Stimulated activated CD4-positive, alpha-beta T cell treated with anti-CD3 and anti-CD28 coated beads, TNF-alpha, amount 100 ng/mL, for 1 hour (primary cell): ENCODE data around the gene RIN3.
"Not testable (repeated sequence)": the region's sequence is repeated elsewhere in the genome, so short reads cannot be mapped to it uniquely, and the experiment has no call there.

ENCODE experiments used
- DNase-seq, 3 donors: peaks; one replicate each; pipeline ENCODE4 v3.0.0-alpha.2; 2020; ENCODE audit warnings: low read depth in 3 of 3, low spot score in 1 of 3

Gene RIN3

DNA sequence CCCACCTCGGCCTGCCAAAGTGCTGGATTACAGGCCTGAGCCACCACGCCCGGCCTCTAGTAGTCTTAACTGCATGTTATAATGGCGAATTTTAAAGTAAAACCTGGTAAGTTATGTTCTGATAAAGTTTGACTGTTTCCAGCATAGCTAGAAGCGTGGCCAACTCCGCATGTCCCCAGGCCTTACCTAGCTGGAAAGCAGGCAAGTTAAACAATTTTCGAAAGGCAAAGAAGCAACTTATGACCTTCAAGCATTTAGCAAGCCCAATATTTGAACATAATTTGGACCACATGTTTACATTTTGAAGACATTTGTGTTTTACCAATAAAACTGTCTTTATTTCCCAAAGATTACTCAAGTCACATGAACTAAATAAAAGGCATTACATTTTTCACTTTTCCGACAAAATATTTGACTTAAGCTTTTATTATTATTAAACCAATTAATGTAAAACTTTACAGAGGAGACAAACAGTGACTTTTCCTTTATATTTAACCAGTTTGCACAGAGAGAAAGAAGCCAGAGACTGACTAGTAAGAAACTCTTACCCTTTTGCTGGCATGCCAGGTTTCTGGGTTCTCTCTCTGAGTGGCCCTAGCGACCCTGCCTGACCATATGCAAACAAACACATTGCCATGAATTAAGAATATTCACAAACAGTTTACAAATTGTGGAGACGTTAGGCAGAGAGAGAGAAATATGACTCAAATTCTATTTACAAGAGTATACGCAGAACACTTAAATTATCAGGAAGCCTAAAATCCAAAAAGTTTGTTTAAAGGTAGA is 106.3 kb downstream of the RIN3 start:
- no peak for DNase-seq

DNA sequence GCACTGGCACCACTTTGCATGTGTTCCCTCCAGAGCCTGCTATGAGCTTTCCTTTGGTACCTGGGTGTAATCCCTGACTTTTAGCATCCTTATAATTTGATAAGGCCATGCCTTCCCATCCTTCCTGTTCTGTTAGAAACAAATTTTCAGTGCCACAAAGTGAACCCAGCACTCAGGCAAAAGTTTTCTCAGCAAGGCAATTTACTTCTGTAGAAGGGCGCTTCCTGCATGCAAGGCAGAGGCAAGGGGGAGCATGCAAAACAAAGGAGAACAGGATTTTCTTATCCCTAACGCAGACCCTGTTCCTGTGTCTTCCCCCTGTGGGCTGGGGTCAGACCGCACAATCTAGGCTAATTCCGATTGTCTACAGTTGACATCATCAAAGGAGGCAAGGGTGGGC is 108.7 kb downstream of the RIN3 start:
- no peak for DNase-seq

DNA sequence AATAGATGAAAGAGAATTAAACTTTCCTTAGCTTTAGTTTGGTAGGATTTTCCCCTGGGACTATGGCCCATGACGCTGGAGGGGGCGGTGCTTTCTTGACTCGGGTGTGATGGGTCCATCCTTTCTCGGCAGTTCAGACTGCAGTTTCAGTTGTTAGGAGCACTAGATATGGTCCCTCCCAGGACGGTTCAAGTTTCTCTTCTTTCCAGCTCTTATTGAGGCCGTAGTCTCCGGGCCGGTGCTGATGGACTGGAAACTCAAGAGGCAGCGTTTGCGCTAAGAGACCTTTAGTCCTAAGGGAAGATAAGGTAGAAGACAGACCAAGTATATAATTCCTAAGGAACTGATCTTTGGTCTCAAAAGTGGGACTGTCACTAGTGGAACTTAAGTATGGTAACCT is 111.2 kb downstream of the RIN3 start:
- no peak for DNase-seq

DNA sequence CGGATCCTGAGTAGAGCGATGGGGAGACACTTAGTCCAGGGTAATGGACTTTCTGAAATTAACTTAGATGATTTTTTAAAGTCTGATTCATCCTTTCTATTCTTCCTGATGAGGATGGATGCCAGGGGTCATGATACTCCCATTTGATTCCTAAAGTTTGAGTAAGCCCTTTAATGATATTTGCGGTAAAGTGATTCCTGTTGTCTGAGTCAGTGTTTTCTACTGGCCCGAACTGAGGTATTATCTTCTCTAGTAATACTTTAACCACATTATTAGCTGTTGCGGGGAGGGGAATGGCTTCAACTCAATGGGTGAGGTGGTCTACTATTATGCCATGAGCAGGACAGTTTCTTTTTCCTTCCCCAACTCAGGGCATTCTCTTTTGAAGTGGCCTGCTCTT is 111.6 kb downstream of the RIN3 start:
- no peak for DNase-seq

DNA sequence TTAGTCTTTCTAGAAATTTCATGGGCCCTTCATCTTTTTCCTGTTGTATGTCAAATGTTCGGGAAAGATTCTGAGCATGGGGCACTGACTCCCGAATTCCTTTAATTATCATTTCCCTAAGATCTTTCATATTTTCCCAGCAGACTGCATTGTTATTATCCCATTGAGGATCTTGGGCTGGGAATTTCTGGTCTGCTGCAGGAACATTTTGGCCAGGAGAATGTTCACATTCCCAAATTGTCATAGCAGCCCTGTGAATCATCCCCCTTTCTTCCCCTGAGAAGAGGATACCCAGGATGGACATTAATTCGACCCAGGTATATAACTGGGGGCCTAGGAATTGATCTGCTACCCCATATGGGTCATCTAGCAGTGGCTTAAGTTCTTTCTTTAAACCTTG is 112.5 kb downstream of the RIN3 start:
- no peak for DNase-seq

DNA sequence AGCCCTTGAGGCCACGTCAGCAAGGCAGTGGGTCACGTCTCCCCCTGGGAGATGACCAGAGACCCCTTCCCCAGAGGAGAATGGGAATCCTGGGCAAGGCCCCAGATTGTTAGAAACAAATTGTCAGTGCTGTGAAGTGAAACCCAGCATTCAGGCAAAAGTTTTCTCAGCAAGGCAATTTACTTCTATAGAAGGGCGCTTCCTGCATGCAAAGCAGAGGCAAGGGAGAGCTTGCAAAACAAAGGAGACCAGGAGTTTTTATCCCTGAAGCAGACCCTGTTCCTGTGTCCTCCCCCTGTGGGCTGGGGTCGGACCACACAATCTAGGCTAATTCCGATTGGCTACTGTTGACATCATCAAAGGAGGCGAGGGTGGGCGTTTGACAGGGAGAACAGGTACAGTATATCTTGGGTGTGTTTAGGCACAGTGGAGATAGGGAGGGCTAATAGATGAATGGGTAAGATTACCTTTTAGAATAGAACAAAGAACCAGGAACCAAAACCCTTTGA is 114.2 kb downstream of the RIN3 start:
- DNase-seq, result no peak

DNA sequence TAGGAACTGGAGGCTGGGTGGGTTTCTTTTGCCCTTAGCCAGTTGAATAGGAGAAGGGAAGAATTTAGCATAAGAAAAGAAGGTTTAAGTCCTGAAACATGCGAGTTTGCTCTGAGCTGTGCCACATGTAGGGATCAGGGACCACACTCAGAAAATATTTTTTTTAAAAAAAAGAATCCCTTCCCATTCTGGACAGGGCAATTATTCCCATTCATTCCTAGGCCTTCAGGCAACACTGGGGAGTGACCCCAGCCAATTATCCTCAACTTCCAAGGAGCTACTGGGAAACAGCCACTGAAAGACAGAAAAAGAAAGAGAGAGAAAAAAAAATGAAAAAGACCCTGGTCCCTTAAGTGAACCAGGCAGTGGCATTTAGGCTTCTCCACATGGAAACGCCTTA is 115.1 kb downstream of the RIN3 start:
- no peak for DNase-seq

DNA sequence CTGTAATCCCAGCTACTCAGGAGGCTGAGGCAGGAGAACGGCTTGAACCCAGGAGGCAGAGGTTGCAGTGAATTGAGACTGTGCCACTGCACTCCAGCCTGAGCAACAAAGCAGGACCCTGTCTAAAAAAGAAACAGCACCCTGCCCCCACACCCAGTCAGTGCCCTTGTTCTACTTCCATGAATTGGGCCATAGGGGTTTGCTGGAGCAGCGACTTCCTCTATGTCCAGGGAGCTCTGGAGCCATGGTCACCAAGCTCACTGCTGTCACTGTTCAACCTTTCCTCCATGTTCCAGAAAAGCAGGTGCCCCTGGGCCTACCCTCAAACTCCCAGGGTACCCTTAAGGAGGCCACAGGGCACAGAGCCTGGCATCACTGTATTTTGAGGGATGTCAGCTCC is 116.8 kb downstream of the RIN3 start:
- DNase-seq, result no peak

DNA sequence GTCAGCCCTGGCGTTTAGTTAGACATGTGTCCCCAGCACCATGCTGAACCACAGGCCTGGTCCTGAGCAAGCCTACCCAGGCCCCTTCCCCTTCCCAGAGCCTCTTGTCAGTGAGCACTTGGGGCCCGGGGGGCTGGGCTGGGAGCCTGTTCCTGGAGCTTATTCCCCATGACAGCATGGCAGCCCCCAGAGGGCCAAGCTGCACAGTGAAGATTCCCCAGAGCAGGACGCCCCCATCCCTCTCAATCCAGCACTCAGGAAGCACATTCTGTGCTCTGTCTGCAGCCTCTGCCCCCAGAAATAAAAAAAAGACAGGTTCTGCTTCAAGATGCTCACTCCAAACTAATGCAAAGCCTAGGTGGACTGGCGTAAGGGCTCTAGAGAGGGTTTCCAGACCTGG is 117.5 kb downstream of the RIN3 start:
- no peak for DNase-seq

DNA sequence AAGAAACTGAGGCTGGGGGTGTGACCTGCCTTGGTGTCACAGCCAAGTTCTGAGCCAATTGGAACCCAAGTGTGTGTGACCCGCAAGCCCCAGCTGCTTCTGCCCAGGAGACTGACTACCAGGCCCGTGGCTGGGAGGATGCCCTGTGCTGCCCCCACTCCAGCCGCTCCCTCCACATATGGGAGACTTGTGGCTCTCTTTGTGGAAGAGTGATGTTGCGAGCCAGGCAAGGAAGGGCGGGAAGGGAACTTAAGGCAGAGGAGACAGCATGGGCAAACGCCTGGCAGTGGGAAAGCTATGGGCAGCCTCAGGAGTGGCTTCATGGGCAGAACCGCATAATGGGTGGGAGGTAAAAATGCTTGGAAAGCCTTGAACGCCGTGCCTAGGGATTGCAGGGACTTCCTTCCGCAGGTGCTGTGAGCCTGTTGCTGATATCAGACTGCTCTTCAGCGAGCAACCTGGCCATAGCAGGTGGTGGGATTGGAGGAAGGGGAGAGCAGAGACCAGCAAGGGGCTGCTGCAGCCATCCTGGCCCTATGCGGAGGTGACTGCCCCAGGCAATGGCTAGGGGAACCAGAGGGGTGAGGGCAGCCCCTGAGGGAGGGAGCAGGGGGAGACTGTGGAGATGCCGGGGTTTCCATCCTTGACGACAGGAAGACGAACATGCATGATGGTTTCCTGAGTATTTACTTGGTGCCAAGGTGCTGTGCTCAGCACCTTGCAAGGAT is 119.1 kb downstream of the RIN3 start:
- no peak for DNase-seq

DNA sequence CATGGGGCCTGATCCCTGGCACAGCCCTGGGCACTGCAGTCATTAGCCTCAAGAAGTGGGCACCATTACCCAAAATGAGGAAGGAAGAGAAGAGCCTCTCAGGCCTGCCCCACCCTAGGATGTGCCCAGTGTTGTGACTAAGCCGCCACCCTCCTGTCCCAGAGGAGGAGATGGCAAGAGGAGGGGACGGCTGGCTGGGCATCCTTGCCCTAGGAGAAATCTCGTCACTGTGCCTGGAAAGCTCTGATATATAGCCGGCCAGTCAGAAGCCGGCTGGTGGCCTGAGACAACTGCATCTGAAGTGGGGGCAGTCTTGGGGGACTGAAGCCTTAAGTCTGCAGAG is 119.7 kb downstream of the RIN3 start:
- DNase-seq, result no peak

DNA sequence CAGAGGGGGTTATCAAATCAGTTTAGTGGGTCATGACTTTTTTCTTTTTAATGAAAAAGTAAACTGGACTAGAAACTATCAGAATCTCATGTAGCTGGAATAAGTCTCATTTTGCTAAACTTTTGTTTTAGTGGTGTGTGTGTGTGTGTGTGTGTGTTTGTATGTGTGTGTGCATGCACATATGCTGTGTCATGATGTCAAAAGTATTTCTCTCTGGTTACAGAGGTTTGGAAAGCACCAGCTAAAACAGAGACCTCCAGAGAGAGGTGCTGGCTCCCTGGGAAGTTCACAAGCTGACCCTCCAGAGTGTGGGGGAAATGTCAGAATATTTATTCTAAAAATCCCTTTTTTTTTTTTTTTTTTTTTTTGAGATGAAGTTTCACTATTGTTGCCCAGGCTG is 120.1 kb downstream of the RIN3 start:
- DNase-seq, result no peak

DNA sequence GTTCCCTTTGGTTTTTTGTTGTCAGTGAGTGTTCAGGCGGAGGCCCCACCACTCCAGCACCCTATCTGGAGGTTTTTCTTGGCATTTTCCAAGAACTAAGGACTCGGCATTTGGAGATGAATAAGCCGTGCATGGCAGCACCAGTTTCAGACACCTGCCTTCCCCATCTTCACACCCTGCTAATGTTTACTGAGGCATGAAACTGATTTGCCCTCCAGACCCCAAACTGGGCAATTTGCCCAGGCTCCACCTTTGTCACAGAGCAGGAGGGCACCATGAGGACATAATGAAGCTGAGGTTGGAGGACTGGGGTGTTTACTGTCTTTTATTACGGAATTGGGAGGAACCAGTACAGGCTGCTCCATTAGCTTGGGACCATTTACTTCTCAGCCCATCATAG is 121.5 kb downstream of the RIN3 start:
- no peak for DNase-seq

DNA sequence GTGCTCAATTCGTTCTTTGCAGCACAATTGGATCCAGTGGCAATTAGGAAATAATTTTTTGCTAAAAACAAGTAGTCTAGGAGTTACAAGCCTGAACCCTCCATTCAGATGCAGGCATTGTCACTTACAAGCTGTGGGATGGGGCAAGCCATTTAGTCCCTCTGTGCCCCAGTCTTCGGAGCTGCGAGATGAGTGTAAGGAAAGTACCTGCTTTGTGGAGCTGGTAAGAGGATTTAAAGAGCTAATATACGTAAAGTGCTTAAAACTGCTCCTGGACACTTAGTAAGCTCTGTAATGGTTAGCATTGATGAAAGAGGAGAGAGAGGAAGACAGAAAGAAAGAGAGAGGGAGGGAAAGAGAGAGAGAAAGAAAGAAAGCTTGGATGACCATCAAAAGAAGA is 122.3 kb downstream of the RIN3 start:
- no peak for DNase-seq

DNA sequence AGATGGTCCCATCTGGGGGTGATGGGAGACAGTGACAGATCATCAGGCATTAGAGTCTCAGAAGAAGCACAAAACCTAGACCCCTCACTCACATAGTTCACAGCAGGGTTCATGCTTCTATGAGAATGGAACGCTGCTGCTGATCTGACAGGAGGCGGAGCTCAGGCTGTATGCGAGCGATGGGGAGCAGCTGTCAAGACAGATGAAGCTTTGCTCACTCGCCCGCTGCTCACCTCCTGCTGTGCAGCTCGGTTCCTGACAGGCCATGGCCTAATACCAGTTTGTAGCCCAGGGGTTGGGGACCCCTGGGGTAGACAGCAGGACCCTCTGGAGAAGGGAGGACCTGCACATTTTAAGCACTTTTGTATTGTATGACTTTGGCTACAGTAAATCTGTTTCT is 123.6 kb downstream of the RIN3 start:
- DNase-seq, result no peak

DNA sequence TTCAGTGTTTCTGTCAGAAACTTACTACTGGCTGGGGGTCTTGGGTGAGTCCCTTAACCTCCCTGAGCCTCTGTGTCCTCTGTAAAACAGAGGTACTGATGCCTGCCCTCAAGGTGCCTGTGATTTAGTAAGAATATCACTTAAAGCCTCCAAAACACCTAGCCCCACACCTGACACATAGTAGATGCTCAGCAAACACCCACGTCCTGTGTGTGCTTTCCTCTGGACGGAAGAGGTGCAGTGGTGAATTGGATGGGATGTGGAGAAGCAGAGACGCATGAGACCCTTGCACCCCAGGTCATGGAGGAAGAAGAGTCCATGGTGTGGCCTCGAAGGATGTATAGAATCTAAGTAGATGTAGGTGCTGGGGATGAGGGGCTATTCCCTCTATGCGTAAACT is 124.3 kb downstream of the RIN3 start:
- DNase-seq, result no peak

DNA sequence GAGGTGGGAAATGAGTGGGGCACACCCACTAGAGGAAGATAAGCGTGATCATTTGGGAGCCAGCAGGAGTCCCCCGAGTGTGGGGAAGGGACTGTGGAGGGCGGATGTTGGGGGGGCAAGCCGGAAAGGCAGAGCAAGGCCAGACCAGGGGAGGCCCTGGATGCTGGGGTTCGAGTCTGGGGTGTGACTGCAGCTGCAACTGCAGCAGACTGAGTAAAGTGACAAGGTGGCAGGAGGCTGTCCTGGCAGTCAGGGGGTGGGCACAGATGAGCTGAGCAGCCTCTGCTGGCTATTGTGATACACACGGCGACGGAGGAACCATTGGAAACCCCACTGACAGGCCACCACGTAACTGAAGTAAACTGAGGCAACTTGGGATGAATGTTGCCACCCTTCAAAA is 124.7 kb downstream of the RIN3 start:
- no peak for DNase-seq

DNA sequence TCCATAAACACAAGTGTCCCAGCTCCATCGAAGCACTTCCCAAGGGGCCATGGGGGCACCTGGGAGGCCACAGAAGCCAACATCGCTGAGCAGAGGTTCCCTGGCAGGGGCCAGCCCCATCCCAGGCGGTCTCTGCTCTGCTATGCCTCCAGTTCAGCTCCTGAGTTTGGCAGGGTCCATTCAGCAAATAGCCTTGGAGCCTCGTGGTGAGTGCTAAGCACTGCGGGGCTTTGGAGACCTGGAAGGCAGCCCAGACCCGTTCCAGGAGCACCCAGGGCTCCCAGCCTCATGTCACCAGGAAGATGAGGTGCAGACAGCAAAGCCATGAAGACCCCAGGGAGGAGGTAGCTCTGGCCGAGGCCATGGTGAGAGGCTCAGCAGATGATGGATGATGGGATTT is 125.3 kb downstream of the RIN3 start:
- no peak for DNase-seq

DNA sequence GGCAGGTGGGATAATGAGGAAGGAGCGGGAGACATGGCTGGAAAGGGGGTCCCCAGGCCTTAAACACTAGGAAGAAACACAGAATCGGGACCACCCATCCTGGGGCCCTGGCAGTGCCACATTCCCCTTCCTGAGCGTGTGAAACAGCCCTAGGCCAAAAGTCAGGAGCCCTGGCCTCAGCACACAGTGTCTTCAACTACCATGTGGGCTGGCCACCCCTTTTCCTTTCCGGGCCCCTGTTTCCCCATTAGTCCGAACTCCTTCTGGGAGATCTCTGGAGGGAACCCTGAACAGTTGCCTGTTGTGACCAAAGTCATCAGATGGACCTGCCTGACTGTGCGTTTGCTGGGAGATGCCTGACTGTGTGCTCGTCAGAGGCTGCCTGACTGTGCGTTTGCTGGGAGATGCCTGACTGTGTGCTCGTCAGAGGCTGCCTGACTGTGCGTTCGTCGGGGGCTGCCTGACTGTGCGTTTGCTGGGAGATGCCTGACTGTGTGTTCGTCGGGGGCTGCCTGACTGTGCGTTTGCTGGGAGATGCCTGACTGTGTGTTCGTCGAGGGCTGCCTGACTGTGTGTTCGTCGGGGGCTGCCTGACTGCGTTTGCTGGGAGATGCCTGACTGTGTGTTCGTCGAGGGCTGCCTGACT is 126.0 kb downstream of the RIN3 start:
- DNase-seq, result not testable (repeated sequence)

DNA sequence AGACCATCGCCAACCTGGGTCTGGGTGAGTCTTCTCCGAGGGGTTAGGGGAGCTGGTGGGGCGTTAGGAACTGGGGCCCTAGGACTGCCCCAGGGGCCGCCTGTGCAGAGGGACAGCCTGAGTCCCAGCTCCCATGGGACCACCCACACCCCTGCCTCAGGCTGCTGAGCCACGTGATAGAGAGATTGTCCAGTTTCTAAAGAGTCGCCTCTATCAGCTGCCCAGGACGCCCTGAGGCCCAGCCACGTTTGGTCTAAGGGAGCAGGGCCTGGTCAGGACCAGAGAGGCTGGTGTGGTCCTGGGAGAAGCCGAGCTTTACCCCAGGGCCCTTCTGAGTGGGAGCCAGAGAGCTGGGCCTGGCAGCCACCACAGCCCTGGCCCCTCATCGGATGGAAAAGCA is 127.7 kb downstream of the RIN3 start:
- no peak for DNase-seq

DNA sequence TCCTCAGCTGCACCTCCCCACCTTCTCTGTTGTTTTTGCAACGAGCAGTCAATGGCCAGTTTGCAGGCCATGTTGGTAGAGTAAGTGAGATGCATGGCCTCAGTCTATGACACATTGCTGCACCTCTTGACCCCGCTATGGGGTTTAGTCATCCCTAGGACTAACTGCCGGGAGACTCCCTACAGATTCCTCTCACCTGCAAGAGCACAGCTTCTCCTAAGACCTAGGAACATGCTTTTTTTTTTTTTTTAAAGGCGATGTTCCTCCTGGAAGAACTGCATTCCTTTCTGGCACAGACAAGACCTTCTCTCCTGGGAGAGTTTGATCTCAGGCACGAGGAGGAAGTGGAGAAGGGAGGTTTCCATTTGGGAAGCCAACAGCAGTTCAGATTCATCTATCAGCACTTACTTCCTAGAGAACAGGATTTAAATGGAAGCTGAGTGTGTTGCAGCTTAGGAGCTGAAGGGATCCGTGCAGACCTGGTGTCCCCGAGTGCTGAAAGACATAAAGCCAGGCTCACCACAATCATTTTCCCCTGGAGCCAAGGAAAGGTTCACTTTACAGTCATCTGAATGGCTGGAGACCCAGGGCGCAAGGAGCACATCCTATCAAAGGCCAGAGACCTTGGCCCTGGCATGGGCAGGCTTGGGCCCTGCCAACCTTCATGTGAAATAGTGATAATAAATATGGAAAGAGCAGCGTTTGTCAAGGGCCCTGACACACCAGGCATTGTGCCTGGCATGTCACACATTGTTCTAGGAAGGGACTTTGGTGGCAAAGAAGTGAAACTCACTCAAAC is 130.8 kb downstream of the RIN3 start:
- DNase-seq, result no peak
